Stimulated activated CD8-positive, alpha-beta memory T cell treated with anti-CD3 and anti-CD28 coated beads, Interleukin-12 subunit alpha, Interleukin-12 subunit beta, amount 100 ng/mL, for 24 hours (primary cell): ENCODE data around the gene ADCY2.

Experiments used
- DNase-seq: peaks from one replicate; pipeline ENCODE4 v3.0.0-alpha.2; 2020; ENCODE audit errors: extremely low read depth

Gene ADCY2

DNA sequence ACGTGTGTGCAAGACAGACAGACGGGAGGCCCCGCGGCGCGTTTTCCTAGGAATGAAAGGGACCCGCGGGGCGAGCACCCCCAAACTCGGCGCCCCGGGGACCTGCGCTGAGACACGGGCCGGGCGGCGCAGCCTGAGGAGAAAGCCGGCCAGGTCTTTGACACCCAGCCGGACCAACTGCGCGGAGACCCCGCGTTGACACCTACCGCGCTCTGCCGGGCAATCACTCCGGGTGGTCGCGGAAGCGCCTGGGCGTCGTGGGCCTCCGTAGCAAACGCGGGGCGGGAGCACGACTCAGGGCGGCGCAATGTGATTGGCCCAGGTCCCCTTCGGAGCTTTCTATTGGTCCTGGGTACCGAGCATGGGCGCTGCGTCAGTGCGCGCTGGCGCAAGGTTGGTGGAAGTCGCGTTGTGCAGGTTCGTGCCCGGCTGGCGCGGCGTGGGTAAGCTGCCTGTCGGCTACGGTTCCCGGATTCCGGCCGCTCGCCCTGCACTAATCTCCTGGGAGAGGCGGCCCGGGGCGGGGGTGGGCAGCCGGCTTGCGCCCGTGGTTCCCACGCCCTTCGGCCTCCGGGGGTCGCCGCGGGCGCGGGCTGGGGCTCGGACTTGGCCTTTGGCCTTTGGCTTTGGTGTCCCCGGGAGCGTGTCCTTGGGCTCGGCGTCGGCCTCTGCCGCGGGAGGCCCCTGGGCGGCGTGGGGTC is 473.0 kb downstream of the ADCY2 start, which contains the start of the genes FASTKD3 and MTRR:
TSS of gene FASTKD3 (minus strand) at position 259 of the 701 bp plus-strand sequence. CDS start 948 bp downstream, outside the sequence.
TSS of gene MTRR (plus strand) at position 376 of the 701 bp plus-strand sequence. CDS start 1,647 bp downstream, outside the sequence.
- DNase-seq, result peak; percentile 83

DNA sequence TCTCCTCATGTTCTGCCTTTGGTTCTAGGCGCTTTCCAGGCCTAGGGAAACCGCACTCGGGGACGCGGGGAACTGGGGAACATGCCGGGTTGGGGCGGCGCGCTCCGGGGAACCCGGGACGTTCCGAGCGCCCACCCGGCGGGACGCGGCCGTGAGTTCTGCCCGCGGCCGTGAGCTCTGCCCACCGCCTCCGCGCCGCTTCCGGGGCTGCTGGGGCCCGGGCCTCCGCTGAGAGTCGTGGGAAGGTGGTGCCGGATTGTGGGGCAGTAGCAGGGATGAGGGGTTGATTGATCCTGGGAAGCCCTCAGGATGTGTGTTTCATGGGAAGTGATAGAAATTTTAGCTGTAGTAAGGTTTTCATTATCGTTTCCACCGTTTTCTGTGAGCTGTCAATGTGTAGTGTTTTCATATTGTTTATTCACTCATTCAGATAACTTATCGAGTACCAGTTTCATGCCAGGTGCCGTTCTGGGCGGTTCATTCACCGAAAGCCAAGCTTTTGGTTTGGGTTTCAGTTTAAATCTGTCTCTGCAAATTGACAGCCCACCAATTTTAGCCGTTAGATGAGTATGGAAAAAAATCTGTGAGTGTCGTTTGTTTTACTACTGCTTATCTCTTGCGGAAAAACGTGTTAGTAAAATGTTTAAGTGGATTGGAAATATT is 473.7 kb downstream of the ADCY2 start:
- no peak for DNase-seq

GRCh38 chr5:7871653-7872052 is 475.7 kb downstream of the ADCY2 start:
- no peak for DNase-seq

DNA sequence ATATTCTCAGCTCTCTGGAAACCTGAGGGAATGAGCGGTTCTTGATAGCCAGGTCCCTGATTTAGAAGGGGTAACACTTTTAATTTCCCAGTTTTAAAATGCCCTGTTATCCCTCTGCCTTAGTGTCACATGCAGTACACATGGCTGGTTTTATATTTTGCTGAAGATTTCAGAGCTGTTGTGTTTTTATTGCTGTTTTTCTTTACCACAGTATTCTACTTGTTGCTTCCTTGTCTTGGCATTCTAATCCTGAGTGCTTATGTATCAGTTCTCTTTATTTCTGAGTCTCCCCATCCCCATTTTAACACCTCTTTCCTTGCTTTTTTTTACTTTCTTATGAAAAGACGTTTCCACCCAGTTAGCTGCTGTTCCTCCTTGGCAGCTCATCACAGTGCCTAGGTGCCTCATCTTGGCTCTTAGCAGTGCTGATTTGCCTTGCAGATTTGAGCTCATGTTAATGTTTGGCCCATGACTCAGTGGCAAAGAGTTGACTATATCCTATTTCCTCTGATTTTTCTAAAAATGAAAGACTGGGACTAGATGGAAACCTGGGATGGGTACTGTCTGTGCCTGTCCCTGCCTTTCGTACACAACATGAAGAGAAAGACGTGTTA is 476.7 kb downstream of the ADCY2 start:
- DNase-seq, result no peak

DNA sequence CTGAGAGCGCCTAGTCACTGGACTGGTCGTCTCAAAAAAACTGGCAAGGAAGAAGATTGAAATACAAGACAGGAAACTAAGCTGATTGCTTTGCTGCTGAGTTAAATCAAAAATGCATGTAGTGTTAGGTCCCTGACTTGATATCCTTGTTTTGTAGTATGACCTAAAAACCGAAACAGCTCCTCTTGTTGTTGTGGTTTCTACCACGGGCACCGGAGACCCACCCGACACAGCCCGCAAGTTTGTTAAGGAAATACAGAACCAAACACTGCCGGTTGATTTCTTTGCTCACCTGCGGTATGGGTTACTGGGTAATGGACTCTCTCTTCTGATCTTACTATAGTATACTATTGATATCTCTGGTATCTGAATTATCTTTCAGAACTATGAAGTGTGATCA is 477.3 kb downstream of the ADCY2 start:
- no peak for DNase-seq

DNA sequence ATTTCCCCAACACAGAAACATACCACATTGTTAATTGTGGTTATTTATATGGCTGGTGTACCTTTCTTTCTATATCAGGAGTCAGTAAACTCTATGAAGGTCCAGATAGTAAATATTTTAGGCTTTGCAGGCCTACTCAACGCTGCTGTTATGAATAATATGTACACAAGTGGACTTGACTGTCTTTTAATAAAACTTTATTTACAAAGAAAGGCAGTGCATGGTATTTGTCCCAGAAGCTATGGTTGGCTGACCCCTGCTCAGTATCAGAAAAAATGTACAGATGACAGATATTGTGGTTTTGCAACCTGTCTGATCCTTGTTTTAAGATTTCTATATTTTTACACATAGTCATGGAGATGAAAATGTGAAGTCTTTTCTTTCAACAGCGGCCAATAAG is 478.7 kb downstream of the ADCY2 start:
- no peak for DNase-seq

GRCh38 chr5:7875151-7875550 is 479.2 kb downstream of the ADCY2 start:
- no peak for DNase-seq

DNA sequence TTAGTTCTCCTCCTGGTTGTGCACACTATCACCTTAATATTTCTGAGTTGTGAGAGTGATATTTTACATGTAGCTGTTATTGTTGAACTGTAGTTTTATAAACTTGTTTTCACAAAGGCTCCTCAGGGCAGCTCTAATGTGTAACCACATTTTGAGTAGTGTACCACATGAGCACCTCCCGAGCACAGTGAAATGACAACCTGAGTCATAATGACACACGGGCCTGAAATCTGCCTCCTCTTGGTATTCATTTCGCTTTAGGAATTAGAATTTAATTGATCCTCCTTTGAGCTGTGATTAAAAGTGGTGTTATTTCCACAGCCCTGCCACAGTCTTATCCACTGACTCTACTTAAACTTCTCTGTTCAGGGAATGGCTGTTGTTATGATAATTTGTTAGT is 480.9 kb downstream of the ADCY2 start:
- no peak for DNase-seq

DNA sequence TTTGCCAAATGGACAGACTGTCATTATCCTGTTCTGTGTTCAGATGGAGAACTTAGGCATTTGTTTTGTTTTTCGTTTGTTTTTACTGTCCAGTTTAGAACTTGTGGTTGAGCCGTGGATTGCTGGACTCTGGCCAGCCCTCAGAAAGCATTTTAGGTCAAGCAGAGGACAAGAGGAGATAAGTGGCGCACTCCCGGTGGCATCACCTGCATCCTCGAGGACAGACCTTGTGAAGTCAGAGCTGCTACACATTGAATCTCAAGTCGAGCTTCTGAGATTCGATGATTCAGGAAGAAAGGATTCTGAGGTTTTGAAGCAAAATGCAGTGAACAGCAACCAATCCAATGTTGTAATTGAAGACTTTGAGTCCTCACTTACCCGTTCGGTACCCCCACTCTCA is 481.9 kb downstream of the ADCY2 start:
- DNase-seq, result no peak

GRCh38 chr5:7878381-7878873 is 482.5 kb downstream of the ADCY2 start:
- no peak for DNase-seq
